Myocyte (in vitro differentiated cells): ENCODE measurements around the gene WRNIP1. TPM values are rescaled to one million over a fixed set of nuclear protein-coding genes. Genes with fewer than 3 reads are reported as not detected.

Experiments
- DNase-seq: peaks from one replicate; pipeline ENCODE4 v3.0.0-alpha.2; 2012; ENCODE audit warnings: low read depth
- total RNA-seq: library from RNA; depleted of rRNA; stranded (reverse); fragments of >200 nt; gene quantifications from 2 replicates; pipeline ENCODE4 v1.2.3, GENCODE V29; 2014

Gene WRNIP1
- total RNA-seq, 1 donor from 2014 or later: 105 TPM

DNA sequence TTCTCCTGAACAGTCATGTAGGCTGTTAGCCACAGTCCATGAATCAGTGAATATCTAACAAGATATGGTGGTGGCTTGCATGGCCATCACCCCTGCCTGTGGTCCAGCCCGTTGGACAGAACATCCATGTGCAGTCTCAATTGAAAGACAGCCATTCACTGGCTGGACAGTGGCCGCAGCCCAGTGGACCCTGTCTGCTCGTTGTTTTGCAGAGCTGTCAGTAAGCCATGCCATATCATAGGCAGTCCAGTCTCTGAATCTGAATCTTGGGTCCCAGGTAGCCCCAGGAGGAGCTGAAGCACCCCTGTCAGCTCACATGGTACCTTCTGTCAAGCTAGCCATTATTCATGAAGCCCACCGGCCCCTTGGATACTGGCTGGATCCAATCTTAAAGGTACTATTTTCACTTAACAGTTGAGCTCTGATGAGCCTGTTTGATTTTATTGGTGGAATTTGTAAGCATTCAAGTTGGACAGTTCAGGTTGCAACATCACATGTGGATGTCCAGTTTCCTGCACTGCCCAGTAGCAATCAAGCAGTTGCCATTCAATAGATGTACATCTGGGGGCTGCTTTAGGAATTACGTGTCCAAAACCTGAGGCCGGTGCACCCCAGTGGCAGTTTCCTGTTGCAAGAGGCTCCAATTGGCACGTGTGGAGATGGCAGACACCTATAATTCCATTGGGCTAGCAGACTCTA lies 38.7 kb downstream of the WRNIP1 start:
- no peak for DNase-seq

DNA sequence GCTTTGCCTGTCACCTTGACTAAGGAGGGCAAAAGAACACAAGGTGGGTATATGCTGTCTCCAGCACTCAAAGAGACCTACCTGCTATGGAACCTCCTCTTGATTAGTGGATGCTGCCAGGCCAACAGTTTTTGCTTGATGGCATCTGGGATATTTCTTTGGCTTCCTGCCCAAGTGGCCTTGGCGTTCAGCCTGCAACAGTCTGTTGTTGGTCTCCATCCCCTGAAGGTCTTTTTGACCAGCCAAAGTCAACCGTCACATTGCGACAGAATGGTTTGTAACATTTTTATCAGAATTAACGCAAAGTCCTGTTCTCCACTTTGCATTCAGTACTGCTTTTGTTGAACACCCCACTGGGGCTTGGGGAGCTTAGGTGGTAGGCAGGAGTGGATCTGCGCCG lies 39.3 kb downstream of the WRNIP1 start:
- DNase-seq: no peak

DNA sequence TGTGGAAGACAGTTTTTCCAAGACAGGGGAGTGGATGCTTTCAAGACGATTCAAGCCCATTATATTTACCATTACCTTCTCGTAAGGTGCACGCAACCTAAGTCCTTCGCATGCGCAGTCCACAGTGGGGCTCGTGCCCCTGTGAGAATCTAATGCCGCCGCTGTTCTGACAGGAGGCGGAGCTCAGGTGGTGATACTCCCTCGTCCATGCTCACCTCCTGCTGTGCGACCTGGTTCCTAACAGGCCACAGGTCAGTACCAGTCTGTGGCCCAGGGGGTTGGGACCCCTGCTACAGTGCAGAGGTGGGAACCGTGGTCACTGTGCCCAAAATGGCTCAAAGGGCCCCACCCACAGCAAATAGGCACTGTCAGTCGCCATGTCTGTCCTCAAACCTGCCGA lies 39.8 kb downstream of the WRNIP1 start:
- no peak for DNase-seq

DNA sequence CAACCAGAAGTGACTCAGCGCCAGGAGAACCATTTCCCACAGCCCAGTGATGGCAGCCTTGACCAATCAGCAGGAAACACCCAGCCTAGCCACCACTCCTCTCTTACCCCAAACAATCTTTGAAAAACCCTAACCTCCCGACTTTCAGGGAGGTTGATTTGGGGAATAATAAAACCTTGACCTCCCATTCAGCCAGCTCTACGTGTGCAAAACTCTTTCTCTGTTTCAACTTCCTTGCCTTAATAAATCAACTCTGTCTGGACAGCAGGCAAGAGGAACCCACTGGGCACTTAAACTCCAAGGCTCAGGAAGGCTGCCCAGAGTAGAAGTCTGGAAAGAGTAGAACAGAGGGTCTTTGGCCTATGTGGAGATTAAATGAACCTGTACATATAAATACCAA lies 41.5 kb downstream of the WRNIP1 start:
- no peak for DNase-seq

DNA sequence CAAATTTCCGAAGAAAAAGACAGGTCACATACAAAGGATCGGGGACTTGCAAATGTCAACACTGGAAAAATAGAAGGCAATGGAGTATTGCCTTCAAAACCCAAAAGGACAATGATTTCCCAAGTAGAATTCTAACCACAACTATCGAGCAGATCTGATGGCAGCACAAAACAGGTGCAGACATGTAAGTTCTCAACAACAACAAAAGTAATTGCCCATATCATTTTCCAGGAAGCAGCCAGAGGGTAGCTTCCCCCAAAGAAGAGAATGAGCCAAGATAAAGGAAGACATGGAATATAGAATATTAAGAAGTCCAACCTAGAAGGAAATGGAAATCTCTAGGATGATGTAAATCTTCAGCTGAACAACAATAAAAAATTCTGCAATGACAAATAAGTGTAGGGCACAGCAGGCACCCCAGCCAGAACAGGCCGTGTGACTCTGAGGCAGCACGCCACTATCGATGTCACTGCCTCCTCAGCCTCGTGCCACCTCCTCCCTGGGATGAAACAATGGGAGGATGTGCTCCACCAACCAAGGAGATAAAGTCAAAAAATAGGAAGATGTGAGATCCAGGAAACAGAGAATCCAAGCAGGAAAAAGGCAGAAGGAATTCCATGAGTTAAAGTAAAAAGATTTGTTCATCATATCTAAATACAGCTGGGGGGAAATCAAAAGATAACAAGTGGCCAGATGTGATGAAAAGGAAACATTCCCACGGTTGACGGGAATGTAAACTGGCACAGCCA lies 42.3 kb downstream of the WRNIP1 start:
- DNase-seq: peak; percentile 46

DNA sequence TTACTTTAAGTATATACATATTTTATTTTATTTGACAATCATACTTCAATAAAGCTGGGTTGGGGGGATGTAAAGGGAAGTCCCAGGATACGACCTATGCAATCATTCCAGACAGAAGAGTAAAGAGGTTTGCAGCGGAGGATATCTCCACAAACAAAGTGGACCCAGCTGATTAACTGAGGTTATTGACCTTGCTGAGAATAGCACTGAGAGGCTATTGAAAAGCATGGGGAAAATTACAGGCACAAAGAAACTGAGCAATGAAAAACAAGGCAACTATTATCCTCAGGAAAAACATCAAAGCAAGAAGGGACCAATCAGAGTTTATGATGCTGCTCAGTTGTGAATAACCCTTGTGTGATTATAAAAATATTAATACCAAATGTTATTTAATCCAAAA lies 43.8 kb downstream of the WRNIP1 start:
- no peak for DNase-seq

DNA sequence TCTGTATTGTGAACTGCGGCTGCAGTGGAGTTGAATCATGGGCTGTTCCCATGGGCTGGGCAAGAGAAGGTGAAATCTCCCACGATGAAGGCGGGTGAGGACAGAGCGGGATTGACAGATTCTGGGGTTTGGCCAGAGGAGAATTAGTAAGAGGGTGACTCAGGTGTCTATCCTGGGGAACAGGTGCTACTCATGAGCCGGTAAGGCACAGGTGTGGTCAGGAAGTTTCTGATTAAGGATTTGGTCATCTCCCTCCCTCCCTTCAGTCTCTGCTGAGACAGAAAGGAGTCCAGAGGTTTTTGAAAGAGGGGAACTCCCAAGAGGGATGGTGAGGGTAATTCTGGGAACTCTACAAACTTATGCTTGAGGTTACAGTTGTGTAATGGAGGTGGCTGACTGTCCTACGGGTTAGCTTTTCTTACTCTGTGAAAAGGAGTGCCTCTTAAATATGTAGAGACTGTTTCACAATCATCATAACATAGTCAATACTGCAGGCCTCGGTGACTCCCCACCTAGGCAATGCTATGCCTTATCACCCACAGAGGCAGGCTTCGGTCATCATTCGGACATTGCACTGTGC lies 45.0 kb downstream of the WRNIP1 start:
- DNase-seq: no peak

DNA sequence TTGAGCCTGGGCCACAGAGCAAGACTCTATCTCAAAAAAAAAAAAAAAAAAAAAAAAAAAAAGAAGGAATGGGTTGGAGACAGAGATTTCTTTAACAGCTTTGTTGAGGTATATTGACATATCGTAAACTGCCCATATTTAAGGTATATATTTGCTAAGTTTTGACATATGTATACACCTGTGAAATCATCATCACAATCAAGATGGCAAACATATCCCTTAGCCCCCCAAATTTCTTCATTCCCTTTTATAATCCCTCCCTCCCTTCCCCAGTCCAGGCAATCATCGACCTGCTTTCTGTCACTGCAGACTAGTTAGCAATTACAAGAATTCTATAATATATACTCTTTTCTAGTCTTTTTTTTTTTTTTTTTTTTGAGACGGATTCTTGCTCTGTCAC lies 47.5 kb downstream of the WRNIP1 start:
- no peak for DNase-seq

DNA sequence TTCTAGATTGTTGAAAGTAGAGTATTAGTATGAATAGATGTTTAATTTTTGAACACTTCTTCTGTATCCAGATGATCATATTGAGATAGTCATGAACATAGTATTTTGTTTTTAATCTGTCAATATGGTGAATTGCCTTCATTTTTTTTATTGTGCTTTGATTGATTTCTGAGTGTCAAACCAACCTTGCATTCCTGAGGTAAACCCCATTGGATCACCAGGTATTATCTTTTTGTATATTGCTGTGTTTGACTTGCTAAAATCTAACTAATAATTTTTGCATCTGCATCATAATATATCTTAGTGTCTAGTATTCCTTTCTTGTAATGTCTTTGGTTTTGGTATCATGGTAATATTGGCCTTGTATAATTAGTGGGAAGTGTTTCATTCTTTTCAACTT lies 51.0 kb downstream of the WRNIP1 start:
- DNase-seq: no peak

DNA sequence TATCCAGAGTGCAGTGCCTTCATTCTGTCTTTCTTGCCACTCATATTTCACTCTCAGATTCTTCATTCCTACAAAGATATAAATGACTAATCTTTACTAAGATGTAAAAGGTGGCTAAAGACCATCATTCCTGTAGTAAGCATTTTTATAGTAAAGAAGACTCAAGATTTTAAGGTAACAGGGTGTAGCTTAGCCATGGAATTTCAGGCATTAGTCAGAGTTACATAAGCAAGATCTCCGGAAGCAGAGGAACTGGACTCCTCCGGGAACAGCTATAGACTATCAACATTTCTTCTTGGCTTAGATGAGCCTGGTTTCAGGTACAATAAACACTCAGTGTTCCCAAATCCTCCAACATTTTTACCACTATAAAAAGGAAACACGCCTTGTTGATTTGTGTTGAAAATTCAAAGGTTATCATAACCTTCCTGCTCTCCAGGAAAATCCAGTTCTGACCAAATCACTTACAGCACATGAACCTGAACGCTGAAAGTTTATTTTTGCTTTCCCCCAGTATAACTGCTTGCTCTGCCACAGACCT lies 52.8 kb downstream of the WRNIP1 start:
- peak; percentile 36 for DNase-seq

DNA sequence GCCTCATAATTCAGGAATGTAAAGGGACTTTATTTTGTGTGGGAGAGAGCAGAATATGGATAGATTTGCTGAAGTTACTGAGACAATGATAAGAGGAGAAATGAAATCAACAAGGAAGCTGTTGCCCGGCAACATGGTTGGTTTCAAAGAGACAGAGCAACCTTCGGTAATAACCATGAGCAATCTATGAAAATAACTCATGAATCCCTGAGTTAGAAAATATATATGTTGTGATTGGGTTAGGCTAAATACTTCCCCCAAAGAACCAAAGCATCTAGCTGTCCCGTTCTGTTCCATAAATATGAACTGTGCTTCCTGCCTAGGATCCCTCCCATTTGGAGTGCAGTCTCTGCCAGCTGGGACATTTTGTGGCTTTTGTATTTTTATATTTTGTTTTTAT lies 53.4 kb downstream of the WRNIP1 start:
- peak; percentile 43 for DNase-seq

DNA sequence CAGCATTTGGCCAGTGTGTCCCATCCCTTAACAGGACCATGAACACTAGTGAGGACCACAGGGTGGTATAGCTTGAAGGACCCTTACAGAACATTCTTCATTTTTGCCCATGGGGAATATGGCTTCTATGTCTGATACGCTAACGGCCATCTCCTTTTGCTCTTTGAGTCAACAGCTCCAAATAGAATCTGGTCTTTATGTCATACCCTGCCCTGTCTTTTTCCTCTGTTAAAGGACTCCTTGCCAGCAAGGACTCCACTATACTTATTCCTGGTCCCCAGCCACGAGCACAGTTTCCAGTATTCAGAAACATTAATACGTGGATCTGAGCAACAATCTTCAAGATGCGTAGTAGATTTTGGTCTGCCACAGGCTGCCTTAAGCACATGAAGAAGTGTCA lies 53.9 kb downstream of the WRNIP1 start:
- peak; percentile 30 for DNase-seq

DNA sequence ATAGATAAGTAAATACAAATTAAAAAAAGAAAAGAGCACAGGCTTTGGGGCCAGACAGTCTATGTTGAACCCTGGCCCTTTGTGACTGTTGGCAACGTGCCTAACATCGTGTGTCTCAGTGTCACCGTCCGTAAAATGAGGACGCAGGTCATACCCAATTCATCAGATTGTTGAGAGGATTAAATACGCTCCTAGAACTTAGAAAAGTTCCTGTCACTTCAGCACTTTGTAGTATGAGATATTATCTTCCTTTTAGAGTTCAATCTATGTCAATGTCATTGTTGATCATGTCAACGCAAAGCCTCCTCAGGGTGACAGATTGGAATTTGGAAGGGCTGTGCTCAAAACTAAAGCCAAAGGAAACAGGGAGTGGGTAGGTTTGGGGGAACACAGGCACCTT lies 54.8 kb downstream of the WRNIP1 start:
- DNase-seq: no peak

DNA sequence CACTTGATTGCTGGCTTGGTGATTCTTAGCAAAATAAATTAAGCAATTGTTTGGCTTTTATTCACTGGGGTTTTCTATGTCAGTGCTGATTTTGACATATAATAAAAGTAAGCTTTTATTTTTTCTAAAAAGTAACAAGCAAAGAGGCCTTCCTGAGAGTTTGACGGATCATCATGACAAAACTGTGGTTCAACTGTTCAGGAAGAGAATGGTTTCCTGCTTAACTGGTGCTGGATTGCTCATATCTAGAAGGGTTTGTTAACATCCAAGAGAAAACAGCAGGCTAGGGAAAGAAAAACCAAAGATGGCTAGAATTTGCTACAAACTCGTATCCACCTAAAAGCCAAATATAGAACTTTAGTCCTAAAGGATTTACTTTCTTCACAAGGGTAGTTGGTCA lies 55.2 kb downstream of the WRNIP1 start:
- DNase-seq: no peak

DNA sequence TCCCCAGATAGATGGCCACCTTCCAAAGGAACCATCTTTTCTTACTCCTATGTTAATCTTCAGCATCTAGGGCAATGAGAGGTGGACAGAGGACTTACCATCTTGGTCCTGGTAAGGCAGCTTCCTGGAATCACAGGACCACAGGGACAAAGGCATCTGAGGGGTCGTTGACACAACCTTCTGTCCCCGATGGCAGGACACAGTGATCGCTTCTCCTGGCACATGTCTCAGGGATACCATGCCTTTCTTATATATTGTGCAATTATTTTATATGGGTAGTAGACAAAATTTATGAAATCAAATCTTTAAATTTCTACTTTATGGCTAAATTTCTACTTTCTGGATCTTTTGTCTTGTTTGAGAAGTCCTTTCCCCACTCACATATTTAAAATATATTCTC lies 56.4 kb downstream of the WRNIP1 start:
- DNase-seq: no peak

DNA sequence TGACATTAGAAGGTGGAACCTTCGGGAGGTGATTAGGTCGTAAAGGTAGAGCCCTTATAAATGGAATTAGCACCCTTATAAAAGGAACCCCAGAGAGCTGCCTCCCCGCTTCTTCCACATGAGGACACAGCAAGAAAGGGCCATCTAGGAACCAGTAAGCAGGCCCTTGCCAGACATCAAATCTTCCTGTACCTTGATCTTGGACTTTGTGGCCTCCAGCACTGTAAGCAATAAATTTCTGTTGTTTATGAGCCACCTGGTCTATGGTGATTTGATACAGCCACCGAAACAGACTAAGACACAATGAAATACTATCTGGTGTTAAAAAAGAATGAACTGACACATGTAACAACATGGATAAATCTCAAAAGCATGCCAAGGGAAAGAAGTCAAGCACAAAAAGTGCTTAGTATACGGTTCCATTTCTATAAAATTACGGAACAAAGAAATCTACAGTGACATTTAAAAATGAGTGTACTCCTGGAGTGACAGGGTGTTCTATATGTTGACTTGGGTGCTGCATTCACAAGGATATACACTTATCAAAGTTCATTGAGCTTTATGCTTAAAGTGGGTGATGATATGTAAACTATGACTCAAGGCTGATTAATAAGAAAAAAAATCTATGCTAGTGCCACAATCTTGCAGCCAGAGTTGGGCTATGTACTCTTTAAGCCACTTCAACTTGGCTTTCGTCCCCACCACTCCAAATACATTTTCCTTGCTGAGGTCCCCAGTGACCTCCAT lies 58.1 kb downstream of the WRNIP1 start:
- DNase-seq: no peak

DNA sequence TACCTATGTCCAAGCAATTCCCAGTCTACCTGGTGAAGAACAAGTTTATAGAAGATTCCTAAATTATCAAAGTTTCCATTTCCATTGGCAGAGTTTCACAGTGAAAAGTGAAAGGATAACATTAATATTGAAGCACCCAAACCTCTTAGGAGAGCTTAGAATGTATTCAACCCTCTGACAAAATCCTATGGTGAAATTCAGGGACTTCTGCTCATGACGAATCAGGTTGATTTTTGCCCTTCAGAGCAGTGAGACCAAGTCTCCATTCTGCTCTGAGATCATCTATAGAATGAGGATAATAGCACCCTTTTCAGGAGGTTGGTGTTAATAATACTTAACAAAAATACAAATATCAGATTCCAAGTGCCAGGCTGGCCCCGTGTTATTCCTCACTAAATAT lies 60.9 kb downstream of the WRNIP1 start:
- DNase-seq: no peak

DNA sequence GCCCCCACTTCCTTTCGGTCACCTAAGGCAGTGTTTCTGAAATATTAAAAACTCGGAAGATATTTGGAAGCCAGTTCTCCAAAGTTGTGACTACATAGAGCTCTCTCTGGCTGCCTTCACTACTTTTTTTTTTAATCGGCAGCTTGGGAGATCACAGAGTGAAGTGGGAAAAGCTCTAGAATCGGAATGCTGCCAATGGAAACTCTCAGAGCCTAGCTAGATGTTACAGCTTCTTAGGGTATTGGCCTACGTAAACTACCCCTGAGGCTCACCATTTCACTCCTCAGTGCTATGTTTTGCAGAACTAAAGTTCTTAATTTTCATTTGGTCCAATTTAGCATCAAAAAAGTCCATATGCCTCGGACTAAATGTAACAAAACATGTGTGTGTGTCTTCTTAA lies 61.9 kb downstream of the WRNIP1 start:
- DNase-seq: no peak

DNA sequence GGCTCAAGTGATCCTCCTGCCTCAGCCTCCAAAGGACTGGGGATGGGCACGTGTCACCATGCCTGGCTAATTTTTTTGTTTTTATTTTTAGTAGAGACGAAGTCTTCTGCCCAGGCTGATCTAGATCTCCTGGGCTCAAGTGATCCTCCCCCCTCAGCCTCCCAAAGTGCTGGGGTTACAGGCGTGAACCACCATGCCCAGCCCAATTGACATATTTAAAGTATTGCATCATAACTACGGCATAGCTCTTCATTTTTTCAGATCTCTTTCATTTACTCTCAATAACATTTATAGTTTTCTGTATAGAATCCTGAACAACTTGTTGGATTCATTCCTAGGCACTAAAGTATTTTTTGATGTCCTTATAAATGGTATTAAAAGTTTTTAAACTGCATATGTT lies 63.4 kb downstream of the WRNIP1 start:
- DNase-seq: no peak

DNA sequence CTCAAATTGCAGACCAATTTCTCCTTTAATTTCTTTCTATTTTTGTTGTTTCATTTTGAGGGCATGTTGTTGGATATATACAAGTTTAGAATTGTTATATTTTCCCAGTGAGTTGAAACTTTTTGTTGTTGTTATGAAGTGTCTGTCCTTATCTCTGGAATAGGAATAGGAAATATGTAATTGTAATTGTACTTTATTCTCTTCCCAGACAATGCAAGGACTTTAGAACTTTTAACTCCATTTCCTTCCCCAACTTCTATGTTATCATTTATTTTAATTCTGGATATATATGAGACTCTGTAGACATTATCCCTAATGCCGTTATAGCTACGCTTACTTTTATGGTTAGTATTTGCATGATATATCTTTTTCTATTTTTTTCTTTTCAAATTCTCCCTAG lies 64.1 kb downstream of the WRNIP1 start:
- no peak for DNase-seq

DNA sequence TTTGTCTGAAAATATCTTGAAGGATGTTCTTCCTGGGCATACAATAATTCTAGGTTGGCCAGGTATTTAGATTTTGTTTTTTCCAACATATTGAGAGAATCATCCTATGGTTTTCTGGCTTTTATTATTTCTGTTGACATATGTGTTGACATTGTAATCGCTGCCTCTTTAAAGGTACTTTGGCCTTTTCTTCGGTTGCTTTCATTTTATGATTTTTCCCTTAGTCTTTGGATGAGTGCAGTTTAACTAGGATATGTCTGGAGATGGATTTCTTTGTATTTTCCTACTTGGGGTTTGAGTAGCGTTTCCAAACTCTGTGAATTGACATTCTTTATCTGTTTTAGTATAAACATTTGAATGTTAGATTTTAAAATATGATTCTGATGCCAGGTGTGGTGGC lies 65.0 kb downstream of the WRNIP1 start:
- DNase-seq: no peak

DNA sequence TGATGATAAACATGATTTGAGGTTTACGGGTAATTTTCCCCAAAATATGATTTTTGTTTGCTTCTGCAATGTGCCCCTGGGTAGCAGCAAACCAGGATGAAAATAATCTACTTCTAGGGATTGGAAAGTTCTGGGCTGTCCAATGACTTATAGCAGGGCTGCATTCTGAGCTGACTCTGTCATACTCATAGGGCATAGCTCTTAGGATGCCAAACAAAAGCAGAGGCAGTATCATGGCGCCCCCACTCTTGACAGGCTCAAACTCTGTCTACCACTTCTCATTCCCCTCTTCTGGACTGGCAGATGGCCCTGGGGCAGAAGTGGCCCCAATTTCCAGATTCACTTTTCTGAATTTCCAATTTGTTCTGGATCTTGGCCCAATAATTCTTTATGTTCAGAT lies 66.2 kb downstream of the WRNIP1 start:
- no peak for DNase-seq
